ENCODE measurements around the gene SMYD4. TPM values are rescaled to one million over a fixed set of nuclear protein-coding genes. Genes with fewer than 3 reads are reported as not detected.
A peak's percentile ranks its signal among the peaks of the same experiment; 100 is the strongest.

The SMYD4 gene
- total RNA-seq, 4 donors from 2014 or later = 15.1 to 18.1 (median 16.7) TPM

DNA sequence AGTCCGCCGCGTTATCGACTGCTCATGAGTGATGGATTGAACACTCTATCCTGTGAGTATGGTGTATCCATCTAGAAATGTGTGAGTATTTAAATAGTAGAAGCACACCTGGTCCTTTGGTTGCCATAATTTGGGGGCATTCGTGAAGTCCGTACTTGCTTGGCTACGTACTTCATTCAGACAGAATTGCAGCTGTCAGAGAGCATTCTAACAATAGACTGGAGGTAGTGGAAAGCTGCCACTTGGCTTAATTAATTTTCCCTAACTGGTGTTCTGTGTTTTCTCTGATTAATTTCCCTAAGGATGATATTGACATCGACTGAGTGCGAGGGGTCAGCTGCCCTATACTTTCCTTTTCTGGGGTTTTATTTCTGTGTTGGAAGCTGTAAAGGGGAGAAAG is 14.2 kb upstream of the SMYD4 start:
- in situ Hi-C loops (cut with MboI; ENCODE audit: low sequenced_read_pairs in 4 of 4) = no loop called here
- Histone ChIP-seq H3K36me3 (peaks cover 0 to 42% of the 10 kb centered on the region in 2 donors), H3K9me3 (no peaks in the 10 kb centered on the region), H3K4me3 (peak overlapping the region in 1 of 4 donors; percentile 13), H3K27me3 (no peaks in the 10 kb centered on the region), H3K27ac (peak overlapping the region; percentile 39 to 62 (median 52)), H3K4me1 (peaks cover 8 to 11% of the 10 kb centered on the region in 2 donors)
- ATAC-seq (peak in 1 of 2 donors; percentile 56), DNase-seq (no peak)
- TF ChIP-seq, protein P1, sequence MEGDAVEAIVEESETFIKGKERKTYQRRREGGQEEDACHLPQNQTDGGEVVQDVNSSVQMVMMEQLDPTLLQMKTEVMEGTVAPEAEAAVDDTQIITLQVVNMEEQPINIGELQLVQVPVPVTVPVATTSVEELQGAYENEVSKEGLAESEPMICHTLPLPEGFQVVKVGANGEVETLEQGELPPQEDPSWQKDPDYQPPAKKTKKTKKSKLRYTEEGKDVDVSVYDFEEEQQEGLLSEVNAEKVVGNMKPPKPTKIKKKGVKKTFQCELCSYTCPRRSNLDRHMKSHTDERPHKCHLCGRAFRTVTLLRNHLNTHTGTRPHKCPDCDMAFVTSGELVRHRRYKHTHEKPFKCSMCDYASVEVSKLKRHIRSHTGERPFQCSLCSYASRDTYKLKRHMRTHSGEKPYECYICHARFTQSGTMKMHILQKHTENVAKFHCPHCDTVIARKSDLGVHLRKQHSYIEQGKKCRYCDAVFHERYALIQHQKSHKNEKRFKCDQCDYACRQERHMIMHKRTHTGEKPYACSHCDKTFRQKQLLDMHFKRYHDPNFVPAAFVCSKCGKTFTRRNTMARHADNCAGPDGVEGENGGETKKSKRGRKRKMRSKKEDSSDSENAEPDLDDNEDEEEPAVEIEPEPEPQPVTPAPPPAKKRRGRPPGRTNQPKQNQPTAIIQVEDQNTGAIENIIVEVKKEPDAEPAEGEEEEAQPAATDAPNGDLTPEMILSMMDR (IDR thresholded peaks at IDR 0.05 in 4 of 5, conservative IDR thresholded peaks at IDR 0.05 in 1 of 5) = no peak
- TF ChIP-seq POLR2A (IDR thresholded peaks at IDR 0.05) = no peak
- intact Hi-C loops (cut with DNase I; ENCODE audit: low total_unique reads) = no loop called here

DNA sequence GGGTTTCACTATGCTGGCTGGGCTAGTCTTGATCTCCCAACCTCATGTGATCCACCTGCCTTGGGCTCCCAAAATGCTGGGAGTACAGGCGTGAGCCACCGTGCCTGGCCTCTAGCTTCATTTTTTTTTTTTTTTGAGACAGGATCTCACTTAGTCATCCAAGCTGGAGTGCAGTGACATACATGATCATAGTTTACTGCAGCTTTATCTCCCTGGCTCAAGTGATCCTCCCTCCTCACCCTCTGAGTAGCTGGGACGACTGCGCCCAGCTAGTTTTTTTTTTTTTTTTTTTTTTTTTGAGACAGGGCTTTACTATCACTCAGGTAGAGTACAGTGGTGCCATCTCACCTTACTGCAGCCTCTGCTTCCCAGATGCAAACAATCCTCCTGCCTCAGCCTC is 9.8 kb upstream of the SMYD4 start:
- no peaks in the 10 kb centered on the region for H3K9me3 ChIP-seq
- peak; percentile 49 to 67 for ATAC-seq
- TF ChIP-seq, protein P1 (IDR thresholded peaks at IDR 0.05 in 4 of 5, conservative IDR thresholded peaks at IDR 0.05 in 1 of 5) = no peak
- no peak for TF ChIP-seq POLR2A (IDR thresholded peaks at IDR 0.05)
- intact Hi-C loops (cut with DNase I; ENCODE audit: low total_unique reads) (no loop called here), in situ Hi-C loops (cut with MboI; ENCODE audit: low sequenced_read_pairs in 4 of 4) (no loop called here)
- H3K4me3 ChIP-seq = no peak overlapping the region
- H3K27ac ChIP-seq = peak overlapping the region in 2 of 4 donors; percentile 15 to 30
- H3K27me3 ChIP-seq = no peaks in the 10 kb centered on the region
- H3K36me3 ChIP-seq = peaks cover 0 to 14% of the 10 kb centered on the region in 2 donors
- peaks cover 8 to 10% of the 10 kb centered on the region in 2 donors for H3K4me1 ChIP-seq
- DNase-seq = no peak

DNA sequence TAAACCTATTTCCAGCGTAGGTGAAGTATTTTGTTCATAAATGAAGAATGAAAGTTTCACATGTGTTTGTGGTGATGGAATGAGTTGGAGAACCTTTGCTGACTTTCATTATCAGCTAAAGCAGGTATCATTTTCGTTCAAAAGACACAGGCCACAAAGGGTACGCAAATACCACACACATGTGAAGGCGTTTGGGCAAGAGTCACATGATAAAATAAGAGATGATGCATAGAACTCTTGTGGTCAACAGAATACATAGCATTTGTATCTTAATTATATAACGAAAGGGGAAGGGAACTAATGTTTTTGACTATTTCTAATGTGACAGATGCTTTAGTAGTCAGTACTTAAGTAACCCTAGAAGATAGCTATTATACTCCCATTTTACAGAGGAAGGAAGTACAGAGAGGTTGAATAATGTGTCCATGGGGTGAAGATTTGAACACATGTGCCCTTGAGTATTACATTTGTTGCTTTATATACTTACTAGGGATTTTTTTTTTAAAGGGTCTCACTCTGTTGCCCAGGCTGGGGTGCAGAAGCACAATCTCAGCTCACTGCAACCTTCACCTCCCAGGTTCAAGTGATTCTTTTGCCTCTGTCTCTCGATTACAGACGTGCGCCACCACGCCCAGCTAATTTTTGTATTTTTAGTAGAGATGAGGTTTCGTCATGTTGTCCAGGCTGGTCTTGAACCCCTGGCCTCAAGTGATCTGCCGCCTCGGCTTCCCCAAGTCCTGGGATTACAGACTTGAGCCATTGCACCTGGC is 4.9 kb upstream of the SMYD4 start:
- no peaks in the 10 kb centered on the region for H3K9me3 ChIP-seq
- ATAC-seq = no peak
- no peak overlapping the region for H3K4me3 ChIP-seq
- peaks cover 7 to 9% of the 10 kb centered on the region in 2 donors for H3K4me1 ChIP-seq
- peak overlapping the region; percentile 51 to 60 (median 56) for H3K27ac ChIP-seq
- DNase-seq = no peak
- no peaks in the 10 kb centered on the region for H3K27me3 ChIP-seq
- TF ChIP-seq, protein P1 (IDR thresholded peaks at IDR 0.05 in 4 of 5, conservative IDR thresholded peaks at IDR 0.05 in 1 of 5) = no peak
- TF ChIP-seq POLR2A (IDR thresholded peaks at IDR 0.05) = no peak
- intact Hi-C loops (cut with DNase I; ENCODE audit: low total_unique reads) (no loop called here), in situ Hi-C loops (cut with MboI; ENCODE audit: low sequenced_read_pairs in 4 of 4) (no loop called here)
- H3K36me3 ChIP-seq = no peaks in the 10 kb centered on the region

DNA sequence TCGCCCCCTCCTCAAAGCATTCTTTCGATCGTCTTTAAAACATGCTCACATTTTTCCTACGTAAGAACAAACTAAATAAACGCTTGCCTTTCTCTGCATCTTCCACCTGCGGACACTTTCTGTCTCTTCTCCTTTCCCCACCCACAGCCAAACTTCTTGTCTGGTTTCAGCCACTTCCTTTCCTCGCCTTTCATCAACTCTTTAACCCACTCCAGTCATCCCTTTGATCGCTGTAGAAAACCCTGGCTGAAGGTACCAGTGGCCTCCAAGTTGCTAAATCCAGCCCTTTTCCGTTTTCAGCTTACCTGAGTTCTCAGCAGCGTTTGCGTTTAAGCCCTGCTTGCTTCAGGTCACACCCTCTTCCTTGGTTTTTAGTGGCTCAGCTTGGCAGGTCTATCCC is 586 bp upstream of the SMYD4 start:
- TF ChIP-seq, protein P1 (IDR thresholded peaks at IDR 0.05 in 4 of 5, conservative IDR thresholded peaks at IDR 0.05 in 1 of 5) = no peak
- TF ChIP-seq POLR2A (IDR thresholded peaks at IDR 0.05) = no peak
- Histone ChIP-seq H3K4me1 (peaks cover 13 to 15% of the 10 kb centered on the region in 2 donors), H3K9me3 (no peaks in the 10 kb centered on the region), H3K4me3 (peak overlapping the region; percentile 82 to 93 (median 92)), H3K36me3 (peaks cover 0 to 20% of the 10 kb centered on the region in 2 donors), H3K27me3 (no peaks in the 10 kb centered on the region), H3K27ac (peak overlapping the region; percentile 95 to 98 (median 96))
- ATAC-seq (no peak), DNase-seq (no peak)
- in situ Hi-C loops (cut with MboI; ENCODE audit: low sequenced_read_pairs in 4 of 4) = no loop called here
- intact Hi-C loops (cut with DNase I; ENCODE audit: low total_unique reads) = no loop called here
